ENCODE measurements around the gene TRMT13.

Gene TRMT13

GRCh38 chr1:100141192-100141591, 8.2 kb downstream of the TRMT13 start:
- Histone ChIP-seq H3K9me3 (replicated peaks in 1 of 2; ENCODE audit: control insufficient read depth in 2 of 2, insufficient read depth in 1 of 2, low read depth in 1 of 2, low read length in 2 of 2) (no peaks in the 10 kb centered on the region), H3K18ac (ENCODE audit: low read length) (no peak overlapping the region), H2BK120ac (ENCODE audit: low read depth, low read length) (no peak overlapping the region), H3K27ac (replicated peaks; ENCODE audit: low read length) (no peak overlapping the region), H3K4me1 (ENCODE audit: control insufficient read depth in 2 of 2, insufficient read depth in 1 of 2, low read depth in 1 of 2, low read length in 2 of 2) (no peaks in the 10 kb centered on the region), H2BK15ac (ENCODE audit: low read length) (no peak overlapping the region), H3K27me3 (ENCODE audit: control insufficient read depth in 3 of 3, insufficient read depth in 3 of 3, low read depth in 1 of 3, low read length in 3 of 3) (no peaks in the 10 kb centered on the region), H2AK5ac (ENCODE audit: low read depth, low read length) (no peak overlapping the region), H3K36me3 (replicated peaks in 1 of 2; ENCODE audit: control insufficient read depth in 2 of 2, insufficient read depth in 2 of 2, low read length in 2 of 2) (peaks cover 21 to 100% of the 10 kb centered on the region in 2 donors), H3K14ac (ENCODE audit: low read length) (no peak overlapping the region), H3K79me1 (ENCODE audit: low read depth, low read length) (no peaks in the 10 kb centered on the region), H2BK12ac (ENCODE audit: low read length) (no peak overlapping the region), H2BK5ac (ENCODE audit: low read length) (no peak overlapping the region), H3K4me3 (ENCODE audit: low read length in 2 of 2) (no peak overlapping the region), H3K23ac (ENCODE audit: low read depth, low read length, poor library complexity) (no peak overlapping the region), H4K91ac (ENCODE audit: low read depth, low read length, poor library complexity) (no peak overlapping the region), H2AFZ (ENCODE audit: low read length) (no peak overlapping the region), H4K8ac (ENCODE audit: low read depth, low read length) (no peak overlapping the region), H3K4me2 (ENCODE audit: insufficient read depth, low read length, poor library complexity, severe bottlenecking) (no peak overlapping the region), H3K9ac (ENCODE audit: low read depth, low read length, poor library complexity) (no peak overlapping the region), H3K4ac (ENCODE audit: low read length) (no peak overlapping the region)
- no CpG with 5 or more reads among the region's 4 CpGs for WGBS, 2 donors (ENCODE audit: extremely low coverage in 2 of 2, insufficient read length in 2 of 2, insufficient replicate concordance in 1 of 2)
- DNase-seq (ENCODE audit: low spot score): no peak

- Histone ChIP-seq H3K4me2 (ENCODE audit: insufficient read depth, low read length, poor library complexity, severe bottlenecking) (no peak overlapping the region), H2AK5ac (ENCODE audit: low read depth, low read length) (no peak overlapping the region), H3K27me3 (ENCODE audit: control insufficient read depth in 3 of 3, insufficient read depth in 3 of 3, low read depth in 1 of 3, low read length in 3 of 3) (no peaks in the 10 kb centered on the region), H3K4me1 (ENCODE audit: control insufficient read depth in 2 of 2, insufficient read depth in 1 of 2, low read depth in 1 of 2, low read length in 2 of 2) (no peaks in the 10 kb centered on the region), H3K27ac (replicated peaks; ENCODE audit: low read length) (no peak overlapping the region), H2BK120ac (ENCODE audit: low read depth, low read length) (no peak overlapping the region), H3K4ac (ENCODE audit: low read length) (no peak overlapping the region), H3K18ac (ENCODE audit: low read length) (no peak overlapping the region), H2BK5ac (ENCODE audit: low read length) (no peak overlapping the region), H3K4me3 (ENCODE audit: low read length in 2 of 2) (no peak overlapping the region), H4K91ac (ENCODE audit: low read depth, low read length, poor library complexity) (no peak overlapping the region), H3K9ac (ENCODE audit: low read depth, low read length, poor library complexity) (no peak overlapping the region), H4K8ac (ENCODE audit: low read depth, low read length) (no peak overlapping the region), H2BK15ac (ENCODE audit: low read length) (no peak overlapping the region), H3K79me1 (ENCODE audit: low read depth, low read length) (no peaks in the 10 kb centered on the region), H3K23ac (ENCODE audit: low read depth, low read length, poor library complexity) (no peak overlapping the region), H3K36me3 (replicated peaks in 1 of 2; ENCODE audit: control insufficient read depth in 2 of 2, insufficient read depth in 2 of 2, low read length in 2 of 2) (peaks cover 21 to 100% of the 10 kb centered on the region in 2 donors), H2AFZ (ENCODE audit: low read length) (no peak overlapping the region), H3K14ac (ENCODE audit: low read length) (no peak overlapping the region), H3K9me3 (replicated peaks in 1 of 2; ENCODE audit: control insufficient read depth in 2 of 2, insufficient read depth in 1 of 2, low read depth in 1 of 2, low read length in 2 of 2) (no peaks in the 10 kb centered on the region), H2BK12ac (ENCODE audit: low read length) (no peak overlapping the region)
- DNase-seq (ENCODE audit: low spot score): no peak
- 100% methylated on average over 1 of the region's 3 CpGs for WGBS, 2 donors (ENCODE audit: extremely low coverage in 2 of 2, insufficient read length in 2 of 2, insufficient replicate concordance in 1 of 2)
These were observed 9.4 kb downstream of the TRMT13 start for GRCh38 chr1:100142343-100142742.

- Histone ChIP-seq H2BK120ac (ENCODE audit: low read depth, low read length) (no peak overlapping the region), H3K4me2 (ENCODE audit: insufficient read depth, low read length, poor library complexity, severe bottlenecking) (no peak overlapping the region), H3K14ac (ENCODE audit: low read length) (no peak overlapping the region), H2BK5ac (ENCODE audit: low read length) (no peak overlapping the region), H3K4me1 (ENCODE audit: control insufficient read depth in 2 of 2, insufficient read depth in 1 of 2, low read depth in 1 of 2, low read length in 2 of 2) (no peaks in the 10 kb centered on the region), H2BK12ac (ENCODE audit: low read length) (no peak overlapping the region), H3K79me1 (ENCODE audit: low read depth, low read length) (no peaks in the 10 kb centered on the region), H3K36me3 (replicated peaks in 1 of 2; ENCODE audit: control insufficient read depth in 2 of 2, insufficient read depth in 2 of 2, low read length in 2 of 2) (peaks cover 17 to 100% of the 10 kb centered on the region in 2 donors), H3K27me3 (ENCODE audit: control insufficient read depth in 3 of 3, insufficient read depth in 3 of 3, low read depth in 1 of 3, low read length in 3 of 3) (no peaks in the 10 kb centered on the region), H3K18ac (ENCODE audit: low read length) (no peak overlapping the region), H2AK5ac (ENCODE audit: low read depth, low read length) (no peak overlapping the region), H3K23ac (ENCODE audit: low read depth, low read length, poor library complexity) (no peak overlapping the region), H3K4ac (ENCODE audit: low read length) (no peak overlapping the region), H2AFZ (ENCODE audit: low read length) (no peak overlapping the region), H4K8ac (ENCODE audit: low read depth, low read length) (no peak overlapping the region), H4K91ac (ENCODE audit: low read depth, low read length, poor library complexity) (no peak overlapping the region), H3K9me3 (replicated peaks in 1 of 2; ENCODE audit: control insufficient read depth in 2 of 2, insufficient read depth in 1 of 2, low read depth in 1 of 2, low read length in 2 of 2) (no peaks in the 10 kb centered on the region), H3K9ac (ENCODE audit: low read depth, low read length, poor library complexity) (no peak overlapping the region), H3K4me3 (ENCODE audit: low read length in 2 of 2) (no peak overlapping the region), H3K27ac (replicated peaks; ENCODE audit: low read length) (no peak overlapping the region), H2BK15ac (ENCODE audit: low read length) (no peak overlapping the region)
- DNase-seq (ENCODE audit: low spot score): no peak
- no CpG with 5 or more reads among the region's 3 CpGs for WGBS, 2 donors (ENCODE audit: extremely low coverage in 2 of 2, insufficient read length in 2 of 2, insufficient replicate concordance in 1 of 2)
These were observed 12.2 kb downstream of the TRMT13 start for GRCh38 chr1:100145116-100145515.

- Histone ChIP-seq H2AK5ac (ENCODE audit: low read depth, low read length) (no peak overlapping the region), H3K4ac (ENCODE audit: low read length) (no peak overlapping the region), H3K4me1 (ENCODE audit: control insufficient read depth in 2 of 2, insufficient read depth in 1 of 2, low read depth in 1 of 2, low read length in 2 of 2) (no peaks in the 10 kb centered on the region), H2AFZ (ENCODE audit: low read length) (no peak overlapping the region), H3K27ac (replicated peaks; ENCODE audit: low read length) (no peak overlapping the region), H3K9ac (ENCODE audit: low read depth, low read length, poor library complexity) (no peak overlapping the region), H3K27me3 (ENCODE audit: control insufficient read depth in 3 of 3, insufficient read depth in 3 of 3, low read depth in 1 of 3, low read length in 3 of 3) (no peaks in the 10 kb centered on the region), H3K4me2 (ENCODE audit: insufficient read depth, low read length, poor library complexity, severe bottlenecking) (no peak overlapping the region), H3K14ac (ENCODE audit: low read length) (no peak overlapping the region), H3K4me3 (ENCODE audit: low read length in 2 of 2) (no peak overlapping the region), H2BK5ac (ENCODE audit: low read length) (no peak overlapping the region), H3K79me1 (ENCODE audit: low read depth, low read length) (no peaks in the 10 kb centered on the region), H3K36me3 (replicated peaks in 1 of 2; ENCODE audit: control insufficient read depth in 2 of 2, insufficient read depth in 2 of 2, low read length in 2 of 2) (peaks cover 14 to 89% of the 10 kb centered on the region in 2 donors), H4K8ac (ENCODE audit: low read depth, low read length) (no peak overlapping the region), H4K91ac (ENCODE audit: low read depth, low read length, poor library complexity) (no peak overlapping the region), H2BK15ac (ENCODE audit: low read length) (no peak overlapping the region), H2BK120ac (ENCODE audit: low read depth, low read length) (no peak overlapping the region), H3K23ac (ENCODE audit: low read depth, low read length, poor library complexity) (no peak overlapping the region), H3K9me3 (replicated peaks in 1 of 2; ENCODE audit: control insufficient read depth in 2 of 2, insufficient read depth in 1 of 2, low read depth in 1 of 2, low read length in 2 of 2) (no peaks in the 10 kb centered on the region), H2BK12ac (ENCODE audit: low read length) (no peak overlapping the region), H3K18ac (ENCODE audit: low read length) (no peak overlapping the region)
- no peak for DNase-seq (ENCODE audit: low spot score)
- no CpG with 5 or more reads among the region's 1 CpG for WGBS, 2 donors (ENCODE audit: extremely low coverage in 2 of 2, insufficient read length in 2 of 2, insufficient replicate concordance in 1 of 2)
These were observed 14.0 kb downstream of the TRMT13 start for GRCh38 chr1:100146958-100147357.

All from neuronal stem cell (in vitro differentiated cells).